Measurements from ENCODE around the gene PAQR3.

GRCh38 chr4:78956975-78957374 lies 17.7 kb upstream of the PAQR3 start:
- TF ChIP-seq CTCF (IDR thresholded peaks at IDR 0.05; ENCODE audit: low read length) (no peak), EZH2 (optimal IDR thresholded peaks at IDR 0.05; ENCODE audit: low read depth, low read length) (no peak), EZH2phosphoT487 (IDR thresholded peaks at IDR 0.05; ENCODE audit: low read length) (no peak)

Data from MM.1S (cell line).